Measurements from ENCODE around the gene IL17RA.

Gene IL17RA

DNA sequence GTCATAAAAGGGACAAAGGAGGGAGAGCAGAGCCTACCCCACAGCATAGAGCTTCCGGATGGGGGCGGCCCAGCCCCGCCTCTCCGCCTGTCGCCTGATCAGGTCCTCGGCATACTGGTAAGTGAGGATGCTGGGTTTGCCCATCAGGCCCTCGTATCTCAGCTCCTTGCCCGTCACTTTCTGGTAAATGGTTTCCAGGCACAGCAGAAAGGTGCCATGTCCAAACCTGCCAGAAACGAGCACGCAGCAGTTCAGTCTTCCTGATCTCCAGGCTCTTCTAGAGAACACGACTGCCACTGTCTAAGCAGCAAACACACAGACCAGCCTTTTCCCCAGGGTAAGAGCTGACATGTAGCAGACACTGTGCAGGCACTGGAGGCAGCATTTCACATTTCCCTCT, 53.7 kb downstream of the IL17RA start:
- no peak overlapping the region for H3K4me3 ChIP-seq (ENCODE audit: low read length)
- TF ChIP-seq EZH2 (optimal IDR thresholded peaks at IDR 0.05; ENCODE audit: low read depth, low read length) (no peak), EZH2phosphoT487 (IDR thresholded peaks at IDR 0.05; ENCODE audit: low read length) (no peak), CTCF (IDR thresholded peaks at IDR 0.05; ENCODE audit: low read length) (no peak)
- DNase-seq, result no peak
- H3F3A ChIP-seq (ENCODE audit: insufficient read depth, low read length), result no peaks in the 10 kb centered on the region
- no peaks in the 10 kb centered on the region for H3K27me3 ChIP-seq (replicated peaks; ENCODE audit: insufficient read depth, low read length)
- no peaks in the 10 kb centered on the region for H3K79me2 ChIP-seq (ENCODE audit: low read length)
- no peaks in the 10 kb centered on the region for H3K4me1 ChIP-seq (ENCODE audit: low read length)
- no peak overlapping the region for H3K27ac ChIP-seq (ENCODE audit: low read length)
- no peaks in the 10 kb centered on the region for H3K36me3 ChIP-seq (replicated peaks; ENCODE audit: insufficient read depth, low read length)
- H3K9me2 ChIP-seq (replicated peaks; ENCODE audit: insufficient read depth, low read length), result no peaks in the 10 kb centered on the region
- no peak overlapping the region for H3K4me2 ChIP-seq (ENCODE audit: low read depth, low read length)
- H4K20me1 ChIP-seq (ENCODE audit: insufficient read depth, low read length), result no peaks in the 10 kb centered on the region
- no peaks in the 10 kb centered on the region for H3K9me3 ChIP-seq (replicated peaks; ENCODE audit: insufficient read depth, low read length)
- no peak overlapping the region for H3K9ac ChIP-seq (ENCODE audit: low read length)
- no peak overlapping the region for H2AFZ ChIP-seq (ENCODE audit: low read length)

DNA sequence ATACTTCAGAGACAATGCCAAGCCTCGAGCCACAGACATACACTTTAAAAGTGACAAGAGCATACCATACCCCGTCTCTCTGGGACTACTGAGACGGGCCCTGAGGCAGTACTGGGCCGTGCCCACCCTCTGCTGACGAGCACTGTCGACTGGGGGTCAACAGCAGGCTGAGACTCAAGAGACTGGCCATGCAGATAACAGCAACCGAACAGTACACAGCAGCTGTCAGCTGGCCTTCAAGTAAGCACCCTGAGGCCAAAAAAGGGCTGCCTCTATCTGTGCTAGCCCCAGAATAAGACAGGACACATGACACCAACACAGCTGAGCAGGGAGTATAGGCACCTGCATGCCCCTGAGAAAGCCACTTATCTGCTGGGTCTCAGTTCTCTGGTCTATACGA, 55.2 kb downstream of the IL17RA start:
- Histone ChIP-seq H3K9ac (ENCODE audit: low read length) (no peak overlapping the region), H3K4me1 (ENCODE audit: low read length) (no peaks in the 10 kb centered on the region), H4K20me1 (ENCODE audit: insufficient read depth, low read length) (no peaks in the 10 kb centered on the region), H3F3A (ENCODE audit: insufficient read depth, low read length) (no peaks in the 10 kb centered on the region), H2AFZ (ENCODE audit: low read length) (no peak overlapping the region), H3K4me2 (ENCODE audit: low read depth, low read length) (no peak overlapping the region), H3K4me3 (ENCODE audit: low read length) (no peak overlapping the region), H3K79me2 (ENCODE audit: low read length) (no peaks in the 10 kb centered on the region), H3K27me3 (replicated peaks; ENCODE audit: insufficient read depth, low read length) (no peaks in the 10 kb centered on the region), H3K9me2 (replicated peaks; ENCODE audit: insufficient read depth, low read length) (no peaks in the 10 kb centered on the region), H3K9me3 (replicated peaks; ENCODE audit: insufficient read depth, low read length) (no peaks in the 10 kb centered on the region), H3K36me3 (replicated peaks; ENCODE audit: insufficient read depth, low read length) (no peaks in the 10 kb centered on the region), H3K27ac (ENCODE audit: low read length) (no peak overlapping the region)
- no peak for DNase-seq
- TF ChIP-seq EZH2 (optimal IDR thresholded peaks at IDR 0.05; ENCODE audit: low read depth, low read length) (no peak), CTCF (IDR thresholded peaks at IDR 0.05; ENCODE audit: low read length) (no peak), EZH2phosphoT487 (IDR thresholded peaks at IDR 0.05; ENCODE audit: low read length) (no peak)

DNA sequence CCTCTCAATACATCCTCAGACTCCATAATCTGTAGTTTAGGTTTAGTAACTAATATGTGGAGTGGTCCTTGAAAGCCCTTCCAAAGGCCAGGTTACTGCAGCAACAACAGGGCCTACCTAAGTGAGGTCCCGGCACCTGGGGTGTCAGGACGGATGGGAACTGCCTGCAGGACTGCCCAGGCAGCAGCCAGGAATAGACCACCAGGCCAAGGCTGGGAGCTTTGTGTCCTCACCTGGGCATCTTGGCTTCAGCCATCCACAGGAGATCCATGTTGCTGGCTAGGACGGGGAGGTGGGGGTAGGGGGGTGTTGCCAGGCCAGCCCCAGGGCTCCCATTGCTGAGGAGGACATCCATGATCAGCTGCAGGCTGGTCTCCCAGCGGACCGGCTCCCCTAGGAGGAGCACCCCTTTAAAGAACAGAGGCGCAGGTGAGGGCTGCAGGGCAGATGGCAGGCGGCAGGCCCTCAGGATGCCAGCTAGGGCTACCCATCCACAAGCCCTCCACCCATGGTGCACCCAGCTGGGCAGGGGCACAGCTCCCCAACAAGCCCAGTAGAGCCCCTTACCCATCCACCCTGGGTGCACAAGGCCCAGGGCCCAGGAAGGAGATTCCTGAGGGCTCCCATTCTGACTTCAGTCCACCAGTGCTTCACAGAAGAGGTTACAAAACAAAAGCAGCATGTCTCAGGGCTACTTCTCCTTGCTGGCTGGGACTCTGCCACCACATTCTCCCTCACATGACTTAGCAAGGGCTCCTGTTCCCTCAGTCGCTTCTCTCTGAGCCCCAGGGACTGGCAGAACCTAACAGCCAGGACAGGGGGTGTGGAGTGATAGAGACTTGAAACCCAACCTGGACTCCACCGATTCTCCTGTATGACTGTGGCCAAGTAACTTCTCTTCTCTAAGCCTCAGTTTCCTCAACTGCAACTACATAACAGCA, 56.3 kb downstream of the IL17RA start:
- H3K79me2 ChIP-seq (ENCODE audit: low read length), result no peaks in the 10 kb centered on the region
- no peaks in the 10 kb centered on the region for H3K4me1 ChIP-seq (ENCODE audit: low read length)
- no peaks in the 10 kb centered on the region for H3F3A ChIP-seq (ENCODE audit: insufficient read depth, low read length)
- no peaks in the 10 kb centered on the region for H3K9me2 ChIP-seq (replicated peaks; ENCODE audit: insufficient read depth, low read length)
- no peaks in the 10 kb centered on the region for H4K20me1 ChIP-seq (ENCODE audit: insufficient read depth, low read length)
- no peaks in the 10 kb centered on the region for H3K27me3 ChIP-seq (replicated peaks; ENCODE audit: insufficient read depth, low read length)
- no peak overlapping the region for H3K27ac ChIP-seq (ENCODE audit: low read length)
- DNase-seq, result no peak
- H3K9me3 ChIP-seq (replicated peaks; ENCODE audit: insufficient read depth, low read length), result no peaks in the 10 kb centered on the region
- no peaks in the 10 kb centered on the region for H3K36me3 ChIP-seq (replicated peaks; ENCODE audit: insufficient read depth, low read length)
- H3K4me2 ChIP-seq (ENCODE audit: low read depth, low read length), result no peak overlapping the region
- H2AFZ ChIP-seq (ENCODE audit: low read length), result no peak overlapping the region
- H3K9ac ChIP-seq (ENCODE audit: low read length), result no peak overlapping the region
- TF ChIP-seq EZH2 (optimal IDR thresholded peaks at IDR 0.05; ENCODE audit: low read depth, low read length) (no peak), EZH2phosphoT487 (IDR thresholded peaks at IDR 0.05; ENCODE audit: low read length) (no peak), CTCF (IDR thresholded peaks at IDR 0.05; ENCODE audit: low read length) (no peak)
- H3K4me3 ChIP-seq (ENCODE audit: low read length), result no peak overlapping the region
